Esophagus squamous epithelium (tissue), 5 donors: ENCODE results near the gene NSG2. TPM values are rescaled to one million over a fixed set of nuclear protein-coding genes. Genes with fewer than 3 reads are reported as not detected.

ENCODE experiments used
- DNase-seq: peaks from one replicate; lab custom pipeline; 2025; lab: John Stamatoyannopoulos, UW
- H3K27ac ChIP-seq, 4 donors: fragments of 200-600 bp; sonication (generic); one replicate each; pipeline ENCODE4 v1.5.1; 2016 to 2019; ENCODE audit warnings: mild to moderate bottlenecking in 1 of 4
- H3K27me3 ChIP-seq, 4 donors: fragments of 200-600 bp; sonication (generic); 1 replicate in 3 of 4; 2 replicates in 1 of 4; pipeline versions ENCODE4 v1.5.1 to v1.6.0; 2017 to 2021; ENCODE audit warnings: antibody characterized with exemption in 1 of 4
- H3K36me3 ChIP-seq, 3 donors: fragments of 200-600 bp; sonication (generic); one replicate each; pipeline ENCODE4 v1.5.1; 2016 to 2019
- H3K4me1 ChIP-seq, 3 donors: fragments of 200-600 bp; sonication (generic); one replicate each; pipeline ENCODE4 v1.5.1; 2017 to 2019
- H3K4me3 ChIP-seq, 4 donors: fragments of 200-600 bp; sonication (generic); 1 replicate in 3 of 4; 2 replicates in 1 of 4; pipeline ENCODE4 v1.5.1; 2016 to 2019; ENCODE audit warnings: mild to moderate bottlenecking in 2 of 4, moderate library complexity in 1 of 4
- H3K9me3 ChIP-seq, 3 donors: fragments of 200-600 bp; sonication (generic); one replicate each; pipeline ENCODE4 v1.5.1; 2016 to 2019
- POLR2A ChIP-seq, 4 donors: fragments of 450-650 bp; IDR thresholded peaks; one replicate each; pipeline ENCODE4 v1.6.1; 2017; ENCODE audit warnings: antibody characterized with exemption in 4 of 4, mild to moderate bottlenecking in 4 of 4, moderate library complexity in 3 of 4
- WGBS, 2 donors: methylation state at CpG; one replicate each; pipeline ENCODE4 v1.1.5; 2018; 5-methylcytosine and 5-hydroxymethylcytosine counted together
- intact Hi-C: fragments of 100-400 bp; cut with DNase I; formaldehyde crosslinking; loops from one replicate; pipeline ENCODE4 v1.15.0; 2022
- total RNA-seq, 4 donors: library from RNA; depleted of rRNA; stranded (reverse); fragments of >200 nt; gene quantifications; one replicate each; pipeline ENCODE4 v1.1.0, GENCODE V29; 2016
- TF ChIP-seq, protein P1 (sequence below), 6 experiments: fragments of 450-650 bp in 4 of 6; fragments of 200-600 bp in 2 of 6; sonication (generic) in 2 of 6; IDR thresholded peaks; one replicate each; pipeline ENCODE4 v1.5.1; 2016 to 2019; ENCODE audit warnings: antibody characterized with exemption in 6 of 6, mild to moderate bottlenecking in 4 of 6, moderate library complexity in 4 of 6
- donor health status: DM: yes; HTN: yes; CAD: no.

The NSG2 gene
- total RNA-seq, 4 donors from 2014 or later: not detected

DNA sequence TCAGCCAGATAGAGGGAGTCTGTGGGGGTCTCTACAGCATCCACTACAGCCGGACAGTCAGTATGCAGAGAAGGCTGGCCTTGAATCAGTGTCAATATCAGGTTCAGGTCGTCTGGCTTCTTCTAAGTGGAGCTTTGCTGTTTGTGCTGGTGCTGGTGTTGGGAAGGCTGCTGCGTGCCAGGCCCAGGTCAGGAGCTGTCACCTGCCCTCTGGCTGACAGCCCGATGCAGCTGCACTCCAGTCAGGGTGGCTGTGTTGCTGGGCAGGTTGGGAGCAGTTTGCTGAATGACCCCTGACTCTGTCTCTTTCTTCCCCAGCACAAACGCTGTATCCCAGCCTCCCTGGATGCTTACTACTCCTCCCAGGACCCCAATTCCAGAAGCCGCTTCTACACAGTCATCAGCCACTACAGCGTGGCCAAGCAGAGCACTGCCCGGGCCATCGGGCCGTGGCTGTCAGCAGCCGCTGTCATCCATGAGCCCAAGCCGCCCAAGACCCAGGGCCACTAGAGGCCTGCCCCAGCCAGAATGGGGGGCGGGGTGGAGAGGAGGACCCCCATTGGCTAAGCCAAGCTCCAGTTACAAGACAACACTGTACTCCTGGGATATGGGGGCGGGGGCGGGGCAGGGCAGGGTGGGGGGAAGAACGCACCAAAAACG is 61.6 kb downstream of the NSG2 start:
- Histone ChIP-seq H3K4me3 (no peak overlapping the region), H3K36me3 (no peaks in the 10 kb centered on the region), H3K9me3 (no peaks in the 10 kb centered on the region), H3K27me3 (peaks cover 0 to 40% (median 0%) of the 10 kb centered on the region in 4 donors), H3K4me1 (no peaks in the 10 kb centered on the region), H3K27ac (no peak overlapping the region)
- intact Hi-C loops: no loop called here
- DNase-seq: no peak
- 22 to 66% methylated on average over 5 to 10 of the region's 17 CpGs for WGBS, 2 donors
- TF ChIP-seq, protein P1, sequence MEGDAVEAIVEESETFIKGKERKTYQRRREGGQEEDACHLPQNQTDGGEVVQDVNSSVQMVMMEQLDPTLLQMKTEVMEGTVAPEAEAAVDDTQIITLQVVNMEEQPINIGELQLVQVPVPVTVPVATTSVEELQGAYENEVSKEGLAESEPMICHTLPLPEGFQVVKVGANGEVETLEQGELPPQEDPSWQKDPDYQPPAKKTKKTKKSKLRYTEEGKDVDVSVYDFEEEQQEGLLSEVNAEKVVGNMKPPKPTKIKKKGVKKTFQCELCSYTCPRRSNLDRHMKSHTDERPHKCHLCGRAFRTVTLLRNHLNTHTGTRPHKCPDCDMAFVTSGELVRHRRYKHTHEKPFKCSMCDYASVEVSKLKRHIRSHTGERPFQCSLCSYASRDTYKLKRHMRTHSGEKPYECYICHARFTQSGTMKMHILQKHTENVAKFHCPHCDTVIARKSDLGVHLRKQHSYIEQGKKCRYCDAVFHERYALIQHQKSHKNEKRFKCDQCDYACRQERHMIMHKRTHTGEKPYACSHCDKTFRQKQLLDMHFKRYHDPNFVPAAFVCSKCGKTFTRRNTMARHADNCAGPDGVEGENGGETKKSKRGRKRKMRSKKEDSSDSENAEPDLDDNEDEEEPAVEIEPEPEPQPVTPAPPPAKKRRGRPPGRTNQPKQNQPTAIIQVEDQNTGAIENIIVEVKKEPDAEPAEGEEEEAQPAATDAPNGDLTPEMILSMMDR (IDR thresholded peaks at IDR 0.05): no peak
- no peak for TF ChIP-seq POLR2A (IDR thresholded peaks at IDR 0.05)

DNA sequence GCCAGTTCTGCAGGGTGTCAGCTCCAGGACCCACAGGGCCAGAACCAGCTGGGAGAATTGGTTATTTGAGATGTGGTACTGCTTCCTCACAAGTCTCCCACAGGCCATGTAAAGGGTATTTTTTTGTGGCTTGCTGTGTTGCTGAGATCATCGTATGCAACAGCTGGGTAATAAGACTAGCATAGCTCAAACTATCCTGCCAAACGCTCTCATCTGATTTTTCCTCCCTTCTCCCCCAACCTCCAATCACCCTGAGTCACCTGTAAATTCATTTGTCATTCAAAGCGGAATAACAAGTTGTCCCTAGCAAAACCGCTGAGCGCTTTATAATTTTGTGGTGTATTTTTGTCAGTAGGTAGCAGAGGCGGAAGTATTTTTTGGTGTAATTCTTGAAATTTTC is 63.2 kb downstream of the NSG2 start:
- 77 to 84% methylated on average over 6 of the region's 6 CpGs for WGBS, 2 donors
- Histone ChIP-seq H3K27me3 (peaks cover 0 to 40% (median 0%) of the 10 kb centered on the region in 4 donors), H3K27ac (no peak overlapping the region), H3K9me3 (no peaks in the 10 kb centered on the region), H3K4me3 (no peak overlapping the region), H3K36me3 (no peaks in the 10 kb centered on the region), H3K4me1 (no peaks in the 10 kb centered on the region)
- TF ChIP-seq POLR2A (IDR thresholded peaks at IDR 0.05): no peak
- TF ChIP-seq, protein P1 (IDR thresholded peaks at IDR 0.05): no peak
- intact Hi-C loops: no loop called here
- DNase-seq: no peak

DNA sequence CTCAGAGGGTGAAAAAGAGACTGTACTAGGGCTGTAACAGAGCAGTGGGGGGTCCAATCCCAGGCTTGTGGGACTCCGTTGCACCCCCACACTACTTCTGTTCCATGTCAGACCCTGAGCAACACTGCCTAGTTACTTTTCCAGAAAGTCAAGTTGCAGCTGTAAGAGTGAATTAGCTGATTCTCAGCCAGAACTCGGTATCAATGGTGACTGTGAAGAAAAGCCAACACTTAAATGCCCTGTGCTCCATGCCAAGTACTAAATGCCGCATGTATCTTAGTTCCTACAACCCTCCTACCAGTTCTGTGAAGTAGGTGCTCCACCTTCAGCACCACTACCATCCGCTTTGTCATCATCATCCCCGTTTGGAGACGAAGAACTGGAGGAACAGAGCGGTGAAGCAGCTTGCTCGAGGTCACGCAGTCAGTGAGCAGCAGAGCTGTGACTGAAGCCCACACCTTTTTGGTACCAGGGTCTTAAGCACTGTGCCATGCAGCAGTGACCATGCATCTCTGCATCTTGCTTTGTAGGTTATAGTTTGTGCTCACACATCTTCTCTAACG is 64.3 kb downstream of the NSG2 start:
- Histone ChIP-seq H3K36me3 (no peaks in the 10 kb centered on the region), H3K27ac (no peak overlapping the region), H3K9me3 (no peaks in the 10 kb centered on the region), H3K4me1 (no peaks in the 10 kb centered on the region), H3K27me3 (peaks cover 0 to 36% (median 0%) of the 10 kb centered on the region in 4 donors), H3K4me3 (no peak overlapping the region)
- no peak for DNase-seq
- no peak for TF ChIP-seq POLR2A (IDR thresholded peaks at IDR 0.05)
- TF ChIP-seq, protein P1 (IDR thresholded peaks at IDR 0.05): no peak
- 69 to 70% methylated on average over 9 to 10 of the region's 10 CpGs for whole genome bisulfite sequencing, 2 donors
- intact Hi-C loops: no loop called here

DNA sequence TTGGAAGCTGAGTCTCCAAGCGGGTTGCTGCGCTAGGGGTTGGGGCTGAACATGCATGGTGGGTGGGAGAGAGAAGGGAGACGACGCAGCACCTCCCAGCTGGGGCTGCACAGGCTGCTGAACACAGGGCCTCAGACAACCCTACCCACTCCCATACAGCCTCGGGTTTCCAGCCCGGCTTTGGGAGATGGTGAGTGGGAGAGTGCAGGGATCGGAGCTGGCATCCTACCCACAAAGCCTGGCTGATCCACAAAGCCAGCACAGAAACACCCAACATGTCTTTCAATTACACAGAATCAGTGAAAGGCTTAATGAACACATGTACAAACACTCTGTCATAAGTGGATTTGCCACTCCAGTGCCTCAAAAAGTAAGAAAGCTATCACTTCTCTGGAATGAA is 64.8 kb downstream of the NSG2 start:
- 88% methylated on average over 4 of the region's 7 CpGs; no CpG with 5 or more reads in 1 of the 2 donors for WGBS, 2 donors
- peaks cover 0 to 36% (median 0%) of the 10 kb centered on the region in 4 donors for H3K27me3 ChIP-seq
- H3K36me3 ChIP-seq: no peaks in the 10 kb centered on the region
- H3K4me1 ChIP-seq: no peaks in the 10 kb centered on the region
- TF ChIP-seq, protein P1 (IDR thresholded peaks at IDR 0.05): no peak
- TF ChIP-seq POLR2A (IDR thresholded peaks at IDR 0.05): no peak
- H3K27ac ChIP-seq: no peak overlapping the region
- DNase-seq: no peak
- intact Hi-C loops: no loop called here
- no peak overlapping the region for H3K4me3 ChIP-seq
- no peaks in the 10 kb centered on the region for H3K9me3 ChIP-seq

DNA sequence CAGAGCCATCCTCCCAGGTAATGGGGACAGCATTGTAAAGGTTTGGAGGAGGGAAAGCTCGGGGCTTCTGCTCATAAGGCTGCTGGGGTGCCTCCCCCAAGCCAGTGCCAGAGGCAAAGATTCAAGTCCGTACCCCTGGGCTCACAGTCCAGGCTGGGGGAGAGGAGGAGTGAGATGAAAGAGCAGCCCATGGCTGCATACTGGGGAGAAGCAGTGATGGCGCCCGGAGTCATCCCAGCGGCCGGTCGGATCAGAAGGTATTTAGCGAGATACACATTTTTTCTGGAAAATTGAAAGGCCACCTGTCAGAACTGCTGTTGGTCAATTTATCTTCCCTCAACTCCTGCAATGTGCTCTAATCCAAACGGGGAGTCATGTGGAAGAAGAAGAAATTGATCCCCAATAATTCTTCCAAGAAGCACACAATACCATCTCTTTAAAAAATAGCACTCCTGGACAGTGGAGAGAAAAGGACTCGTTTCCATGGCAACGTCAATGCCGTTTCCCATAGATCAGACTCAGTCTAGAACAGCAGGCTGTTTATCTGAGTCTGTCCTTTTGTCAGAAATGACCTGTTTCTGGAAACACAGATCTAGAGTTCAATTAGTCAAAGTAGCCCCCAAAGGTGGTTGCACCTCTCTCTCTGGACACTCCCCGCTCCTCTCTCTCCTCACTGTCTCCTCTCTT is 65.9 kb downstream of the NSG2 start:
- Histone ChIP-seq H3K4me1 (no peaks in the 10 kb centered on the region), H3K9me3 (no peaks in the 10 kb centered on the region), H3K27ac (no peak overlapping the region), H3K27me3 (peaks cover 0 to 40% (median 0%) of the 10 kb centered on the region in 4 donors), H3K36me3 (no peaks in the 10 kb centered on the region), H3K4me3 (no peak overlapping the region)
- WGBS, 2 donors: 72 to 77% methylated on average over 13 of the region's 13 CpGs
- intact Hi-C loops: no loop called here
- TF ChIP-seq POLR2A (IDR thresholded peaks at IDR 0.05): no peak
- TF ChIP-seq, protein P1 (IDR thresholded peaks at IDR 0.05): no peak
- DNase-seq: no peak
